Limb (tissue), 2 donors: ENCODE data around the gene OR10H2.
"Not testable (repeated sequence)": the region's sequence is repeated elsewhere in the genome, so short reads cannot be mapped to it uniquely, and the experiment has no call there.

Experiments
- DNase-seq, 2 donors: peaks; one replicate each; pipeline ENCODE4 v3.0.0-alpha.2; 2016; ENCODE audit errors: extremely low spot score in 2 of 2

Gene OR10H2

GRCh38 chr19:15769586-15769985, 41.8 kb downstream of the OR10H2 start:
- no peak for DNase-seq

- not testable (repeated sequence) for DNase-seq
Measured at GRCh38 chr19:15774159-15774558, 46.3 kb downstream of the OR10H2 start.

GRCh38 chr19:15775249-15775648, 47.4 kb downstream of the OR10H2 start:
- DNase-seq: no peak

- DNase-seq: no peak
Measured at GRCh38 chr19:15776264-15776663, 48.4 kb downstream of the OR10H2 start.

DNA sequence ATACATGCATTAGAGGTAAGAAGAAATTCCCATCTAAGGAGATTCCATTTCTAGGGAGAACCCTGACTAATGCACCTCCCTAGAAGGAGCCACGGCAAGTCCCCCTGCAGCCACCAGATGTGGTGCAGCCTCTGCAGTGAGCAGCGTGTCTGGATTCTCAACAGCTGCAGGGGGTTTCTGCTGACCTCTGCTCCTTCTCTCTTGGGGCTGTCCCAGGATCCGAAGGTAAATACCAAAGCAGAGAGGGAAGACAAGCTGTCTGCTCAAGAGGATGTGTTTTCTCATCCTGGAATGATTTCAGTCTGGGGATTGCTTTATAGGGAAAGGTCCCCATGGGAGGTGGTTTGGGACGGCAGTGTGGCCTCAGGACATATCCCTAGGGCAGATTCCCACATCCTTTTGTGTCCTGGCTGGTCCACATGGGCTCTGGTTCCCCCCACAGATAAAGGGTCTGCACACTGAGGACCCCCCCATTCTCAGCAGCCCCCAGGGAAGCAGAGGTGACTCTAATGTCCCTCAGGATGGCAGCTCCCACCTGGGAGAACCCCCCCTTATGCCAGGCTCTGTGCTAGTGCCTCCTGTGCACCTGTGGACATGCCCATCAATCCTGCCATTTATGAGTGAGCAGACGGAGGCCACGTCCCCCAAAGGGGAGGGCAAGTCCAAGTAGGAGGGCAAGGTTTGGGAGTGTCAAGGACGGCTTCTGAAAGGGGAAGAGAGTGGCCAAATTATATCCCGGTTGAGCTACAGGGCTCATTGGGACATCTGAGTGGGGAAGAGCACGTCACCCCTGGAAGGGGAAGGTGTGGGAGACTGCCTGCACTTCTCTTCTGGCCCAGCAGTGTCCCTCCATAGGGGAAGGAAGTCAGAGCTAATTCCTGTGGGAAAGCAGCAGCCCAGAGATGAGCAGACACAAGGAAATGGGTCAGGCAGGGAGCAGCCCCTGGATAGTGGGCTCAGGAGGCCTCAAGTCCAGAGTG, 49.5 kb downstream of the OR10H2 start:
- no peak for DNase-seq
